HG03457 (cell line): ENCODE measurements around the gene SNRPD3.
"Not testable (repeated sequence)": the region's sequence is repeated elsewhere in the genome, so short reads cannot be mapped to it uniquely, and the experiment has no call there.

Experiments
- ATAC-seq: cut with Tn5 transposase; IDR thresholded peaks from one replicate; pipeline ENCODE4 v1.9.1; 2021; ENCODE audit warnings: moderate number of reproducible peaks; ENCODE audit not compliant: unreplicated experiment

Gene SNRPD3

GRCh38 chr22:24530968-24531367 is 24.8 kb upstream of the SNRPD3 start:
- not testable (repeated sequence) for ATAC-seq

- ATAC-seq, result no peak
Measured at GRCh38 chr22:24532075-24532474, 23.7 kb upstream of the SNRPD3 start.

- no peak for ATAC-seq
Measured at GRCh38 chr22:24535348-24535747, 20.5 kb upstream of the SNRPD3 start.

DNA sequence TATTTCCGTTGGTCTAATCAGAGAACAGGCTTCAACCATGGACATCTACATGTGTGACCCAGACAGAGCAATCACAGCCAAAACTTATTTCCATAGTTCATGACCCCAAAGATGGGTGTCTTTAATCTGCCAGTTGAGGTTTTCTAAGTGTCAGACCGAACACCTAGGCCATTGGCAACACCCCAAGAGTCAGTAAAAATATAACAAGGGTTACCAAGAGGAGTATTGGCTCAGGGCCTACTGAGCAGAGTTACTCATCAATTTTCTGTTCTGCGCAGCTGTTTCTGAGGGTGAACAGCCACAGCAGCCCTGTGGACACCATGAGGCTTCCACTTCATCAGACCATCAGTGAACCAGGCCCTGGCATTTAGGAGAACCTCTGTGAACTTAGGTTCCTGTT is 19.7 kb upstream of the SNRPD3 start:
- ATAC-seq, result no peak

DNA sequence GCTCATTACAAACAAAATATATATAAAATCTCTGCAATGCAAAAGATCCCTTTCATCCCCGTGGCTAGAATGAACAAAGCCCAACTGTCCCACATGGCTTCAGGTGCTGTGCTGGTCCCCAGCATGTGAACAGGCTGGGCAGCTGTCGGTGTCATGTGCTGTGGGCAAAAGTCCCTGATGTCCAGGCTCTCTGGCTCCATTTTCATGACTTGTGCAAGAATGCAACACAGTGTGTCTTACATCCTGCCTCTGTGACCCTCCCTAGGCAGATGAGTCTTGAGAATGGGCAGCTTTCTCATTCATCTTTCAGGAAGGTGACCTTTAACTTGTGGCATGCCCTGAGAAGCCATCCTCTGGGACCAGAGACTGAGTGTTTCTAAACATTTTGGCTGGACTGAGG is 15.3 kb upstream of the SNRPD3 start:
- ATAC-seq, result no peak

GRCh38 chr22:24541681-24542515 is 13.9 kb upstream of the SNRPD3 start:
- ATAC-seq, result no peak

DNA sequence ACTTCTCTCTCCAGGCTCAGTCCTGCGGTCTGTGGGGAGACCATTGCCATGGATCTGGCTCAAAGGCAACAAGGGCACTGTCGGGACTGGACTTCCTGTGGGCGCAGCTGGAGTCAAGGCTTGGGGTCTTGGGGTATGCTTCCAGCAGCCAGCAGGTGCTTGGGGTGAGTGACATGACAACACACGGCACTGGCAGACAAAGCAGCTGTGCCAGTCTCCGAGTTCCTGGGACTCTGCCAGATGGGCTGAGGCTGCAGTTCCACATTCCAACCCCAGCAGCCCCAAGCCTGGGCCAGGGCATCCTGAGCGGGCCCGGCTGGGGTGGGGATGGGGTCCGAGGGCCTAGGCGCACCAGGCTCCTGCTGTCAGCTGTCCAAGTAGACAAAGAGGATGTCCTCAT is 13.2 kb upstream of the SNRPD3 start:
- ATAC-seq, result no peak

- no peak for ATAC-seq
Measured at GRCh38 chr22:24543185-24543601, 12.6 kb upstream of the SNRPD3 start.

DNA sequence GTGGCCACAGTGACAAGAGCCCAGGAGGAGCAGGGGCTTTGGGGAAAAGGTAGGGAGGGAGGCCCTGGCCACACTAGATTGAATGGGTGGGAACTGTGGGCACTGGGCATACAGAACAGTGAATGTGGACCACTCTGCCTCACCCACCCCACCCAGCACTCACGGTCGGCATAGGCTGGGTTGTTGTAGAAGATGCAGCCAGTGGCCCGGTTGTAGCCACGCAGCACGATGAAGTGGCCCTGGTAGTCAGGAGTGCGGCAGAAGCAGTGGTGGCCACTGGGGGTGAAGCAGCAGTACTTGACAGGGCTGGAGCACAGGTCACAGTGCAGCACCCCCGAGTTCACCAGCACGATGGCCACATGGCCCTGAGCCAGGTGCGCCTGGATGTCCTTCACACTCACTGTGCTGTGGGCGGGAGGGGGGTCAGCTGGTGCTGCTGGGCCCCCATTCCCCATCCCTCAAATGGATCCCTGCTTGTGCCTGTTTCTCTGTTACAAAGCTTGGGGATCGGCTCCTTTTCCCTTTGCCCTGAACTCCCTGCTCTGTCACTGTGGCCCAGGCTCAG is 12.0 kb upstream of the SNRPD3 start:
- ATAC-seq, result no peak

DNA sequence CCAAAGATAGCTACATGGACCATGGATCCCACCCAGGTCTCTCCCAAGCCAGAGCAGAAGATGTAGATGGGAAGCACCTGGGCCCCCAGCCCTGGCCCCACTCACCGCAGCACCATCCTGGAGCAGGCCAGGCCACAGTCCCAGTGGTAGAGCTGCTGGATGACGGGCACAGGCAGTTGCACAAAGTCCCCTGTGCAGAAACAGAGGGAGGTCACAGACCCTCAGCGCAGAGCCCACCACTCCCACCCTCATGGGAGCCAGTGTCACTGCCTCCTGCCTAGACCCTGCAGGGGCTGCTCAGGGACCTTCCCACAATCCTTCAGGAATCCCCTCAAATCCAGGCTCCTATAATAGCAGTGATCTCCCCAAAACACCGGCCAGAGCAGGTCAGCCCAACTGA is 7.0 kb upstream of the SNRPD3 start:
- no peak for ATAC-seq

- ATAC-seq, result no peak
Measured at GRCh38 chr22:24550028-24550901, 5.5 kb upstream of the SNRPD3 start.

- no peak for ATAC-seq
Measured at GRCh38 chr22:24550902-24551435, 4.8 kb upstream of the SNRPD3 start.

DNA sequence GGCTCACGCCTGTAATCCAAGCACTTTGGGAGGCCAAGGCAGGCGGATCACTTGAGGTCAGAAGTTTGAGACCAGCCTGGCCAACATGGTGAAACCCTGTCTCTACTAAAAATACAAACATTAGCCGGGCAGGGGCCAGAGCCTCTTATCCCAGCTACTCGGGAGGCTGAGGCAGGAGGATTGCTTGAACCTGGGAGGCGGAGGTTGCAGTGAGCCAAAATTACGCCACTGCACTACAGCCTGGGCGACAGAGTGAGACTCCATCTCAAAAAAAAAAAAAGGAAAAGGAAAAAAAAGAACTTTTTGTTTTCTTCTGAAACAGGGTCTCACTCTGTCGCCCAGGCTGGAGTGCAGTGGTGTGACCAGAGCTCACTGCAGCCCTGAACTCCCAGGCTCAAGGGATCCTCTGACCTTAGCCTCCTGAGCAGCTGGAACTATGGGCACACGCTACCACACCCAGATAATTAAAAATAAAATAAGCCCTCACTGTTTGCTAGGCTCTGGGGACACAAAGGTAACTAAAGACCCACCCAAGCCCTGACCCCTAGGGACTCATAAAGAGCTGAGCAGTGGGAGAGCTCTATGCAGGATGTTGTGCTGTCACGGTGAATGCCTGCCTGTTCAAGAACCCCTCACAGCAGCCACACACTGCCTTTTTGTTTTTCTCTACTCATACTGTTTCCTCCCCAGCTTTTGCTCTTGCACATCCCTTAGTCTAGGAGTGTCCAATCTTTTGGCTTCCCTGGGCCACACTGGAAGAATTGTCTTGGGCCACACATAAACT is 3.1 kb upstream of the SNRPD3 start:
- not testable (repeated sequence) for ATAC-seq

DNA sequence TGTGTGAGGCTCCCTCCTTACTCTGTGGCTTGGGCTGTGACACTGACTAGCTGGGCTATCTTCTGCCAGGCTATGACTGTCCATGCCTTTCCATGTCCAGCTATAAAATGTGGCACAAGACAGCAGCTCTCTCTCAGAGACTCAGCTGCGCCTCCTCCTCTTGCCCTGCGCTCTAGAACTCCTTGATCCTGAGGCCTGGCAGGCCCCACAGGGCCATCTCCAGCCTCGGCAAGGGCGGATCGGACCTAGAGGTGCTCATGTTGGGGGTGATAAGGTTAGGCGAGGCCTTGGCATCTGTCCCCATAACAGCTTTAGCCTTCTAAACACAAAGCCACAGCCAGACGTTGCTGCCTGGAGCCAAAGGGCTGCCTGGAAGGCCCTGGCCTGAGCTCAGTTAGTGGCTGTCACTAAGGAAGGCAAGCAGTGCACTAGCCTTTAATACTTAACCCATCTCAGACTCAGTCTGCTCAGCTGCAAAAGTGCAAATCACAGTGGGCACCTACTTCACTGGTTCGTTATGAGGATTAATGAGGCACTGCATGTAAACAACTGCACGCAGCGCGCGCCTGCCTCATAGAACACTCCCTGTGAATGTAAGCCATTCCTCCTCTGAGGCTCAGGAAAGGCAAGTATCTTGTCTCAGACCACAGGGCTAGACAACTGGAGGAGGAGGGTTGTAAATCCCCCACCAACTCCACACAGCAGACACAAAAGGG is 2.0 kb upstream of the SNRPD3 start:
- no peak for ATAC-seq

DNA sequence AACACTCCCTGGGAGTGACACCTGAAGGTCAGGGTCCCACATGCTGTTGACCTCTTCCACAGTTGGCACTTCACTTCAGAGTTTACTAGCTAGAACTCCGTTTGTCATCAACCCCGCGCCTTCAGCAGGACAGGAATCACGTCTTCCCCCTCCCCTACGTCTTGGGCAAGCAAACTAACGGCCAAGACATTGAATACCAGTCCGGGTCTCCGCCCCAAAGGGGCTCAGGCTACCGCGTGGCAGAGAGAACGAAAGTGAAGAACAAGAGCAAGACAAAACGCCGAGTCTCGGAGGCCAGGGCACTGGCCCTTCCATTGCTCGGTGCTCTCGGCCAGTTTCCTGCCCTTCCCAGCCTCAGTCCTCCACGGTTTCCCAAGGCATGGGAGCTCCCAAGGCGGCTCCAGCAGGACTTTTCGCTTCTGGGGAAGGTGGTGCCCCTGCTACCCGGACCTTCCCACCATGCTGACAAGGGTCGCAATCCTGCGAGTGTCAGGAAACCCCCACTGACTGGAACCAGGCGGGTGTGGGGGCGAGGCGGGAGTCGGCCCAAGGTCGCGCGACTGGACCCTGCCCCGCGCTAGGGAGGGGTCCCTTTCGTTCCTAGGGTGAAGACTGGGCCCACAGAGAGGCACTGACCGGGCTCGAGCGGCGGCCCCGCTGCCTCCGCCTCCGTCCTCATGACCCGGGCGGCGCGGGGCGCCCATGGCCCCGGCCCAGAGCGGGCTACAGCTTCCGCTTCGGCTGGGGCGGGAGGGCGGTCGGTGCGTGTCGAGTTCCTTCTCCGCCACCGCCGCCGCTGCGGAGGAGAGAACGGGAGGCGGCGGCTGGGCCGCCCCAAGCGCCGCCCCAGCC is 1.3 kb upstream of the SNRPD3 start, which contains the start of gene GUCD1:
GUCD1 (minus strand) TSS at position 826 of the 852 bp plus-strand sequence; CDS start at position 679, 147 bp downstream.
- ATAC-seq, result no peak

- ATAC-seq, result no peak
Measured at GRCh38 chr22:24559471-24559870, 3.7 kb downstream of the SNRPD3 start.

- ATAC-seq, result no peak
Measured at GRCh38 chr22:24563246-24563645, 7.4 kb downstream of the SNRPD3 start.

DNA sequence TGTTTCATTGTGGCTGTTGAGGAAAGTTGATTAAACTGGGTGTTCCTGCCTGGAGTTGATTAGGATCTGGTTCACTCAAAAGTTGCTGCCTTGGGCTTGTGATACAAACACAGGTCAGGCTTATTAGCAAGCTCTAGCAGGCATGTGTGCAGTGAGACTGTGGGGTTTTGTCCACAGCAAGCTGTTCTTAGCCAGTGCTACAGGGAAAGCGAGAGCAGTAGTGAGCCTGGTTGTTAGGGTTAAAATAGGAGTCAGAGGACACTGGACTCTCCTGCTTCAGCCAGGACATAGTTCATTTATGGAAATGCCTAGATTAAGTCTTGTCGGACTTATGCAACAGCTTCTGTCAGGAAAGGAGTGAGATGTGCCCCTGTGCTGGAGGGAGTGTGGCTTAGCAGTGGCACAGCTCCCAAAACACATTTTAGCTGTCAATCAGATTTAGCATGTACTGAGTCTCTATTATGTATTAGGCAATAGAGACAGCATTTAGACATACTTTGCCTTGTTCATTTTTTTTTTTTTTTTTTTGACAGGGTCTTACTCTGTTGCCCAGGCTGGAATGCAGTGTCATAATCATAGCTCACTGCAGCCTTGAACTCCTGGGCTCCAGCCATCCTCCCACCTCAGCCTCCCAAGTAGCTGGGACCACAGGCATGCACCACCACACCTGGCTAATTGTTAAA is 8.7 kb downstream of the SNRPD3 start:
- no peak for ATAC-seq
